ENCODE measurements around the gene RLF. TPM values are rescaled to one million over a fixed set of nuclear protein-coding genes. Genes with fewer than 3 reads are reported as not detected.

The RLF gene
- total and polyA plus RNA-seq, 10 of the 15 experiments (the other 5 are each of a cell fraction or from before 2014, with no cell fraction given): 2.0 to 19.8 (median 8.7) TPM

DNA sequence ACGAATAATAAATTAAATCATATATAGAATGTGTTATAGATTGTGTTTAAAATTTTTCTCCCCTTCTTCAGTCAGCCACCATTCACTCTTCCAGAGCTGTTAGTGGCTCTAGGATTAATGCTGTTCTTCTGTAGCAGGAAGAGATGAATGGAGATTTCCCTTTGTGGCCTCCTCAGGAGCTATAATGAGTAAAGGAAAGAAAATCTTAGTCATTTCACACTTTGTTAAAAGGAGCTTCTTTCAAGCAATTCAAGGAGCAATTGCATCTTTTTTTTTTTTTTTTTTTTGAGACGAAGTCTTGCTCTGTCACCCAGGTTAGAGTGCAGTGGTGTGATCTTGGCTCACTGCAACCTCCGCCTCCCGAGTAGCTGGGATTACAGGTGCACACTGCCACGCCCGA is 62.9 kb downstream of the RLF start (continued):
- TF ChIP-seq E4F1 (IDR thresholded peaks at IDR 0.05; ENCODE audit: borderline replicate concordance, partially characterized antibody): no peak
- peak; percentile 75 for TF ChIP-seq RUNX3 (IDR thresholded peaks at IDR 0.05; ENCODE audit: low read length)
- 0 out of 2 replicates have a peak, but pooled peaks have one; percentile 23 for TF ChIP-seq EED (IDR thresholded peaks at IDR 0.05; ENCODE audit: low read depth)
- TF ChIP-seq CBX3 (IDR thresholded peaks at IDR 0.05; ENCODE audit: borderline replicate concordance, low read depth): no peak
- TF ChIP-seq CHD2 (IDR thresholded peaks at IDR 0.05; ENCODE audit: borderline replicate concordance, low read depth, low read length): no peak
- no peak for TF ChIP-seq TCF12 (IDR thresholded peaks at IDR 0.05; ENCODE audit: low read depth, low read length)

DNA sequence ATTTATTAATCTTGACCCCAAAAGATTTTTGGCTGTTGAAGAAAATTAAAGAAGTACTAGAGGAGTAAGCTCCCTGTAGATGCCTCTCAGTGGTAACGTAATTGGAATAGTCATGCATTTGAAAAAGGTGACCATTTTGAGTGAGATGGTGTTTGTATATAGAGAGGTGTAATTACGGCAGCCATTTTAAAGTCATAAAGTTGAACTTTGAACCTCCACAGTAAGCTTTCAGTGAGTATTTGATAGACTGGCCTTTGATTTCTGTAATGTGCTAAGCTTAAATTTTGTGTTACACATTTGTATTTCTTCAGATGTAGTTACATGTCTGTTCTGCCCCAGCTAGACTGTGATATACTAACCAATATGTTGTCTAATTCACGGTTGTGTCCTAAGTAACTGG is 65.0 kb downstream of the RLF start:
- Histone ChIP-seq H3K79me2 (ENCODE audit: control insufficient read depth, insufficient read depth, low read length) (no peaks in the 10 kb centered on the region), H3K9ac (ENCODE audit: control insufficient read depth, insufficient read depth, low read length) (no peak overlapping the region), H3K4me1 (ENCODE audit: control insufficient read depth, insufficient read depth, low read length) (peaks cover 30% of the 10 kb centered on the region; the same call in 1 of the 2 replicates), H3K4me3 (no peak overlapping the region), H3K27ac (ENCODE audit: control insufficient read depth, insufficient read depth) (no peak overlapping the region), H3K9me3 (replicated peaks; ENCODE audit: control insufficient read depth, insufficient read depth, low read length) (no peaks in the 10 kb centered on the region), H3K4me2 (ENCODE audit: control insufficient read depth, insufficient read depth) (no peak overlapping the region), H3K27me3 (replicated peaks in 1 of 2; ENCODE audit: control insufficient read depth in 2 of 2, insufficient read depth in 2 of 2, low read length in 1 of 2) (no peaks in the 10 kb centered on the region), H4K20me1 (ENCODE audit: control insufficient read depth, insufficient read depth) (no peaks in the 10 kb centered on the region), H3K36me3 (ENCODE audit: control insufficient read depth in 2 of 2, insufficient read depth in 2 of 2, low read length in 1 of 2) (peaks cover 0 to 13% of the 10 kb centered on the region in 2 experiments; a peak in 2 of 4 replicates), H2AFZ (ENCODE audit: control insufficient read depth, low read depth, low read length) (no peak overlapping the region)
- in situ Hi-C loops (cut with MboI) (no loop called here), intact Hi-C loops (cut with micrococcal nuclease; ENCODE audit: unreplicated experiment) (no loop called here)
- ChIA-PET POLR2A (no interaction called here), RAD21 (ENCODE audit: unreplicated experiment) (interaction anchor here (1.4 kb wide), 1 partner anchor 89 kb away, joined by 4 read pairs; no protein-coding TSS in a partner anchor), CTCF (interaction anchor here (1.0 to 3.0 kb wide), 3 partner anchors 12 to 112 kb away, joined by 4 to 10 read pairs (median 7); no protein-coding TSS in a partner anchor), SMC1A (ENCODE audit: uncharacterized antibody, unreplicated experiment) (interaction anchor here (0.6 to 3.8 kb wide), 10 partner anchors 16 to 193 kb away, joined by 3 to 15 read pairs (median 3); no protein-coding TSS in a partner anchor)
- no TSS peak for BruUV-seq (replicated peaks)
- no peak for ATAC-seq
- DNase-seq (ENCODE audit: low read depth, low spot score): no peak
- WGBS (ENCODE audit: insufficient coverage, insufficient replicate concordance, low lambda C conversion rate, missing lambda C conversion rate): 98% methylated on average over 3 of the region's 3 CpGs
- TF ChIP-seq ZNF687 (IDR thresholded peaks at IDR 0.05): no peak
- no peak for FAIRE-seq

Data from GM12878 (cell line).